Measurements from ENCODE around the gene INA.

The INA gene

GRCh38 chr10:103278537-103278823 is 1.5 kb downstream of the INA start:
- H3K27ac ChIP-seq (ENCODE audit: poor library complexity, severe bottlenecking) = no peak overlapping the region
- peaks cover 33% of the 10 kb centered on the region for H3K27me3 ChIP-seq (ENCODE audit: insufficient read depth, poor library complexity, severe bottlenecking)
- DNase-seq (ENCODE audit: low spot score) (no peak), ATAC-seq (ENCODE audit: low read depth) (no peak)
- no peak for TF ChIP-seq CTCF (IDR thresholded peaks at IDR 0.05; ENCODE audit: poor library complexity, severe bottlenecking)
- H3K4me1 ChIP-seq (ENCODE audit: insufficient read depth, poor library complexity, severe bottlenecking) = peaks cover 5% of the 10 kb centered on the region
- no peaks in the 10 kb centered on the region for H3K9me3 ChIP-seq (ENCODE audit: severe bottlenecking)
- H3K36me3 ChIP-seq (ENCODE audit: low read depth) = no peaks in the 10 kb centered on the region
- H3K4me3 ChIP-seq (ENCODE audit: severe bottlenecking) = no peak overlapping the region

DNA sequence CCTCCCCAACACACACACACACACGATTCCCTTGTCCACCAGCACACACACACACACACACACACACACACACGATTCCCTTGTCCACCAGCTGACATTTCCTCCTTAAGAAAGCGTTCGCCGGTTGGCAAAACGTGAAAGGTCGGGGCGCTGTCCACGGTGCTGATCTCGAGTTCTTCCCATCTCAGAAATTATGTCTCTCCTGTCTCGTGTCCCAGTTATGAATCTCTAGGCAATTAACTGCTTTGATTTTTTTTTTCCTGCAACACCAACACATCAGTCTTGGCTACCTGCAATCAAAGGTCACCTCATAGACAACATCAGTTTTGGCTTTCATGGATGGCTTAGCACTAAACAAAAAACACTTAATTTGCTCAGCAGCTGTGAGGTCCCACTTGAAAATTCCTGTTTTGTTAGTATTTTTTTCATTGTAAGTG is 1.9 kb downstream of the INA start:
- ATAC-seq (ENCODE audit: low read depth) (no peak), DNase-seq (ENCODE audit: low spot score) (no peak)
- Histone ChIP-seq H3K27me3 (ENCODE audit: insufficient read depth, poor library complexity, severe bottlenecking) (peaks cover 33% of the 10 kb centered on the region), H3K36me3 (ENCODE audit: low read depth) (no peaks in the 10 kb centered on the region), H3K9me3 (ENCODE audit: severe bottlenecking) (no peaks in the 10 kb centered on the region), H3K27ac (ENCODE audit: poor library complexity, severe bottlenecking) (no peak overlapping the region), H3K4me3 (ENCODE audit: severe bottlenecking) (no peak overlapping the region), H3K4me1 (ENCODE audit: insufficient read depth, poor library complexity, severe bottlenecking) (peaks cover under 1% of the 10 kb centered on the region)
- no peak for TF ChIP-seq CTCF (IDR thresholded peaks at IDR 0.05; ENCODE audit: poor library complexity, severe bottlenecking)

DNA sequence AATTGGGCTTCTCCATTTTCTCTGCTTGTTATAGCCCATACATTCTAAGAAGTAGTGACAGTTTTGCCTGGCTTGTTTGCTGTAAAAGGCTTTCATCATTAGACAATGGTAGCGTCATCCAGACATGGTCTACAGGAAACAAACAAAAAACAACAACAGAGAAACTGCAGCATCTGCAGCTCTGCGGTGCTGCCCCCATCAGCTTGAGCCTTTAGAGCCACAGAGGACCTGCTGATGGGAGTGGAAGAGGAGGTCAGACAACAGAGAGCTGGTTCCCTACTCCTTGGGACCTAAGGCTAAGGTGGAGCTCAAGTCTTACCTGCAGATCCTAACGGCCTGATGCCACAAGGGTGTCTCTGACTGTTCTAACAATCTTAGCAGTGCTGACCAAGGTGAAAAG is 3.1 kb downstream of the INA start:
- Histone ChIP-seq H3K4me3 (ENCODE audit: severe bottlenecking) (no peak overlapping the region), H3K9me3 (ENCODE audit: severe bottlenecking) (no peaks in the 10 kb centered on the region), H3K36me3 (ENCODE audit: low read depth) (no peaks in the 10 kb centered on the region), H3K4me1 (ENCODE audit: insufficient read depth, poor library complexity, severe bottlenecking) (no peaks in the 10 kb centered on the region), H3K27me3 (ENCODE audit: insufficient read depth, poor library complexity, severe bottlenecking) (peaks cover 33% of the 10 kb centered on the region), H3K27ac (ENCODE audit: poor library complexity, severe bottlenecking) (no peak overlapping the region)
- DNase-seq (ENCODE audit: low spot score) (no peak), ATAC-seq (ENCODE audit: low read depth) (no peak)
- no peak for TF ChIP-seq CTCF (IDR thresholded peaks at IDR 0.05; ENCODE audit: poor library complexity, severe bottlenecking)

- TF ChIP-seq CTCF (IDR thresholded peaks at IDR 0.05; ENCODE audit: poor library complexity, severe bottlenecking) = no peak
- ATAC-seq (ENCODE audit: low read depth) = no peak
- H3K9me3 ChIP-seq (ENCODE audit: severe bottlenecking) = no peaks in the 10 kb centered on the region
- DNase-seq (ENCODE audit: low spot score) = no peak
- no peaks in the 10 kb centered on the region for H3K4me1 ChIP-seq (ENCODE audit: insufficient read depth, poor library complexity, severe bottlenecking)
- H3K27ac ChIP-seq (ENCODE audit: poor library complexity, severe bottlenecking) = no peak overlapping the region
- H3K4me3 ChIP-seq (ENCODE audit: severe bottlenecking) = no peak overlapping the region
- peaks cover 33% of the 10 kb centered on the region for H3K27me3 ChIP-seq (ENCODE audit: insufficient read depth, poor library complexity, severe bottlenecking)
- no peaks in the 10 kb centered on the region for H3K36me3 ChIP-seq (ENCODE audit: low read depth)
These were observed 3.6 kb downstream of the INA start for GRCh38 chr10:103280506-103280905.

- H3K27me3 ChIP-seq (ENCODE audit: insufficient read depth, poor library complexity, severe bottlenecking) = peaks cover 25% of the 10 kb centered on the region
- H3K4me1 ChIP-seq (ENCODE audit: insufficient read depth, poor library complexity, severe bottlenecking) = no peaks in the 10 kb centered on the region
- DNase-seq (ENCODE audit: low spot score) (no peak), ATAC-seq (ENCODE audit: low read depth) (no peak)
- H3K36me3 ChIP-seq (ENCODE audit: low read depth) = no peaks in the 10 kb centered on the region
- no peak overlapping the region for H3K27ac ChIP-seq (ENCODE audit: poor library complexity, severe bottlenecking)
- H3K4me3 ChIP-seq (ENCODE audit: severe bottlenecking) = no peak overlapping the region
- TF ChIP-seq CTCF (IDR thresholded peaks at IDR 0.05; ENCODE audit: poor library complexity, severe bottlenecking) = no peak
- H3K9me3 ChIP-seq (ENCODE audit: severe bottlenecking) = no peaks in the 10 kb centered on the region
These were observed 4.8 kb downstream of the INA start for GRCh38 chr10:103281753-103282152.
